Measurements from ENCODE around the gene C6. TPM values are rescaled to one million over a fixed set of nuclear protein-coding genes. Genes with fewer than 3 reads are reported as not detected.

C6 gene
- total RNA-seq, 5 donors from 2014 or later (not counting 1 experiment from before 2014, with no cell fraction given), result 0.32 to 0.49 (median 0.44) TPM; not detected in 2

DNA sequence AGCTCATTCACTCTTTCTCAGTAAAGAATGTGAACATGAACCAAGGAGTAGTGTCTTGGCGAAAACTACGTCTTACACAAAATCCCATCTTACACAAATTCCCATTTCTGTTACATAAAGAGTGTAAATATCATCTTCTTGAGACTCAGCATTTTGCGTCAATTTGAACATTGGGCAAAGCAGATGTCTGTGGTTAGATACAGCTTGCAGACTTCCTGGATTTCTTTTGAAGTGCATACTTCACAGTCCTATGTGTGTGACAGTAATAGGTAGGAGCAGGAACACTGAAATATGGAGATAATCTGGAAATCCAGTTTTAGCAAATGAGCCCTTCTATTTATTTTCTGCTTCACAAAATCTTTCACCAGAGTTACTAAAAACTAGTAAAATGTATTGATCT lies 58.8 kb downstream of the C6 start:
- no peaks in the 10 kb centered on the region for H3K4me1 ChIP-seq (ENCODE audit: control insufficient read depth in 1 of 2, extremely low read depth in 1 of 2, insufficient read depth in 2 of 2, low read length in 2 of 2)
- peaks cover 0 to 5% (median 4%) of the 10 kb centered on the region in 3 donors for H3K9me3 Mint-ChIP-seq
- no peaks in the 10 kb centered on the region for H3K27me3 ChIP-seq (replicated peaks in 1 of 2; ENCODE audit: control insufficient read depth in 2 of 2, extremely low read depth in 1 of 2, insufficient read depth in 2 of 2, low read length in 1 of 2)
- H3K9me3 ChIP-seq, result no peaks in the 10 kb centered on the region
- no CpG with 5 or more reads among the region's 3 CpGs for WGBS (ENCODE audit: insufficient coverage)
- no peaks in the 10 kb centered on the region for H3K27me3 Mint-ChIP-seq
- no peak overlapping the region for H3K4me3 Mint-ChIP-seq
- H3K27ac ChIP-seq (ENCODE audit: low read length), result no peak overlapping the region
- POLR2A ChIA-PET, result no interaction called here
- H3K4me3 ChIP-seq (ENCODE audit: control insufficient read depth in 1 of 2, extremely low read depth in 1 of 2, low read length in 1 of 2), result no peak overlapping the region
- H3K4me1 Mint-ChIP-seq, result no peaks in the 10 kb centered on the region
- ATAC-seq (replicated peaks in 1 of 4) (no peak), DNase-seq (no peak)
- H3K36me3 ChIP-seq (ENCODE audit: control insufficient read depth in 2 of 2, extremely low read depth in 1 of 2, insufficient read depth in 1 of 2, low read length in 1 of 2), result no peaks in the 10 kb centered on the region
- H3K27ac Mint-ChIP-seq, result no peak overlapping the region
- no peaks in the 10 kb centered on the region for H3K36me3 Mint-ChIP-seq
- CTCF ChIA-PET, result no interaction called here

DNA sequence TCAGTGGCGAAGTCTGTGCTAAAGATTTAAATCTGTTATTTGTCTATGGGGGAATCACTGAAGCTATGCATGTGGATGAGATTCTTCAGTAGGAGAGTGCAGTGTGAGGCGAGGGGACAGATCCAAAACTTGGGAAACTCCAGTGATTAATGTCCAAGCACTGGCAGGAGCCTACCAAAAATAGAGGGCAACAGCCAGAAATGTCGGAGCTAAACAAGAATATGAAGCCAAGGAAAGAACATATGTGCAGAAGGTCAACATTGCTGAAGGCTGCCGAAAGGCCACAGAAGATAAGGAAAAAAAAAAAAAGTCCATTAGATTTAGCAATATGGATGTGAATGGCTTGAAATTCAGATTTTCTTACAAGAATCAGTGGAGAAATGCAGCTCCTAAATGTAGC lies 61.8 kb downstream of the C6 start:
- no peak for ATAC-seq (replicated peaks in 1 of 4)
- H3K4me3 ChIP-seq (ENCODE audit: control insufficient read depth in 1 of 2, extremely low read depth in 1 of 2, low read length in 1 of 2), result no peak overlapping the region
- CTCF ChIA-PET, result interaction anchor here in 1 of 2 donors (0.5 kb wide), 1 partner anchor 28 kb away, joined by 3 read pairs; no protein-coding TSS in a partner anchor
- POLR2A ChIA-PET, result interaction anchor here in 1 of 2 donors (0.6 kb wide), 1 partner anchor 599 kb away, joined by 5 read pairs; no protein-coding TSS in a partner anchor
- Mint-ChIP-seq H3K27ac (no peak overlapping the region), H3K36me3 (no peaks in the 10 kb centered on the region), H3K27me3 (no peaks in the 10 kb centered on the region), H3K9me3 (peaks cover 0 to 5% (median 0%) of the 10 kb centered on the region in 3 donors), H3K4me1 (no peaks in the 10 kb centered on the region), H3K4me3 (no peak overlapping the region)
- no peak overlapping the region for H3K27ac ChIP-seq (ENCODE audit: low read length)
- H3K36me3 ChIP-seq (ENCODE audit: control insufficient read depth in 2 of 2, extremely low read depth in 1 of 2, insufficient read depth in 1 of 2, low read length in 1 of 2), result no peaks in the 10 kb centered on the region
- no peaks in the 10 kb centered on the region for H3K27me3 ChIP-seq (replicated peaks in 1 of 2; ENCODE audit: control insufficient read depth in 2 of 2, extremely low read depth in 1 of 2, insufficient read depth in 2 of 2, low read length in 1 of 2)
- WGBS (ENCODE audit: insufficient coverage), result 76% methylated on average over 3 of the region's 4 CpGs
- no peaks in the 10 kb centered on the region for H3K4me1 ChIP-seq (ENCODE audit: control insufficient read depth in 1 of 2, extremely low read depth in 1 of 2, insufficient read depth in 2 of 2, low read length in 2 of 2)
- no peaks in the 10 kb centered on the region for H3K9me3 ChIP-seq
- no peak for DNase-seq

DNA sequence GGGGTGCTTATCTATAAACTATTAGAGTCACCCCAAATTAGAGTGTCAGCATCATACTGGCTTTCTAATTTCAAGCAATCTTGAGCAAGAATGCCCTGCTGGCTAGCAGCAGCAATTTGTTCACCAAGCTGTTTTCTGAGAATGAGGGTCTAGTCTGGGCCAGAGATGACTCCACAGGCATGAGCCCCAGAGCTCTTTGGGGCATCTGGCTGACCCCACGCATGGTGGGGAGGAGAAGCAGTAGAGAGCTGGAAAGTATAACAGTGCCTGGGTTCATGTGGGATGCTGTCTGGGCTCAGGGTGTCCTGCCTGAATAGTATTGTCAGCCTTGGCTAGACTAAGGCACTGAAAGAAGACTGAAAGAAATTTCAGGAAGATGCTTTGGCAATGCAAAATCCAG lies 64.9 kb downstream of the C6 start:
- Mint-ChIP-seq H3K9me3 (no peaks in the 10 kb centered on the region), H3K36me3 (no peaks in the 10 kb centered on the region), H3K27ac (no peak overlapping the region), H3K4me3 (no peak overlapping the region), H3K27me3 (no peaks in the 10 kb centered on the region), H3K4me1 (no peaks in the 10 kb centered on the region)
- POLR2A ChIA-PET, result no interaction called here
- Histone ChIP-seq H3K36me3 (ENCODE audit: control insufficient read depth in 2 of 2, extremely low read depth in 1 of 2, insufficient read depth in 1 of 2, low read length in 1 of 2) (no peaks in the 10 kb centered on the region), H3K27me3 (replicated peaks in 1 of 2; ENCODE audit: control insufficient read depth in 2 of 2, extremely low read depth in 1 of 2, insufficient read depth in 2 of 2, low read length in 1 of 2) (no peaks in the 10 kb centered on the region), H3K4me3 (ENCODE audit: control insufficient read depth in 1 of 2, extremely low read depth in 1 of 2, low read length in 1 of 2) (no peak overlapping the region), H3K4me1 (ENCODE audit: control insufficient read depth in 1 of 2, extremely low read depth in 1 of 2, insufficient read depth in 2 of 2, low read length in 2 of 2) (no peaks in the 10 kb centered on the region), H3K27ac (ENCODE audit: low read length) (no peak overlapping the region), H3K9me3 (no peaks in the 10 kb centered on the region)
- ATAC-seq (replicated peaks in 1 of 4), result no peak
- WGBS (ENCODE audit: insufficient coverage), result 50% methylated on average over 1 of the region's 1 CpG
- DNase-seq, result no peak
- CTCF ChIA-PET, result no interaction called here

DNA sequence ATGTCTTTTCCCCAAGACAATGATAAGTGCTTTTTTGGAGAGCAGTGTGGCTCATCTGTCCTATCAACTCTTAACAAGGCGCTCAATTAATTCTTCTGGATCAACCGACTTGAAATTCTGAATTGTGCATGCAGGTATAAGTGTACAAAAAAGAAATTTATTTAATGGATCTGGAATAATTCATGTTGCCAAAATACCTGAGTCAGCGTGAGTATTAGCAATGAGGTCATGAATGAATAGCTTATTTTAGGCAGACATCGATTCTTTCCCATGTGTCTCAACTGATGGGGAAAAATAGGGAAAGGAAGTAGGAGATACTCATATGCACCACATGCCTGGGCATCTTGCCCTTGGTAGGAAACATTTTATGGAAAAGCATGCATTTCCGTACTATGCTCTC lies 68.0 kb downstream of the C6 start:
- WGBS (ENCODE audit: insufficient coverage), result 100% methylated on average over 1 of the region's 5 CpGs
- Mint-ChIP-seq H3K9me3 (peaks cover 0 to under 1% (median 0%) of the 10 kb centered on the region in 3 donors), H3K36me3 (no peaks in the 10 kb centered on the region), H3K4me3 (no peak overlapping the region), H3K27me3 (no peaks in the 10 kb centered on the region), H3K27ac (no peak overlapping the region), H3K4me1 (no peaks in the 10 kb centered on the region)
- POLR2A ChIA-PET, result no interaction called here
- H3K9me3 ChIP-seq, result no peaks in the 10 kb centered on the region
- DNase-seq (no peak), ATAC-seq (replicated peaks in 1 of 4) (no peak)
- no peaks in the 10 kb centered on the region for H3K36me3 ChIP-seq (ENCODE audit: control insufficient read depth in 2 of 2, extremely low read depth in 1 of 2, insufficient read depth in 1 of 2, low read length in 1 of 2)
- H3K27me3 ChIP-seq (replicated peaks in 1 of 2; ENCODE audit: control insufficient read depth in 2 of 2, extremely low read depth in 1 of 2, insufficient read depth in 2 of 2, low read length in 1 of 2), result no peaks in the 10 kb centered on the region
- CTCF ChIA-PET, result interaction anchor here in 1 of 2 donors (0.6 kb wide), 1 partner anchor 1880 kb away, joined by 4 read pairs; no protein-coding TSS in a partner anchor
- H3K4me1 ChIP-seq (ENCODE audit: control insufficient read depth in 1 of 2, extremely low read depth in 1 of 2, insufficient read depth in 2 of 2, low read length in 2 of 2), result no peaks in the 10 kb centered on the region
- no peak overlapping the region for H3K4me3 ChIP-seq (ENCODE audit: control insufficient read depth in 1 of 2, extremely low read depth in 1 of 2, low read length in 1 of 2)
- no peak overlapping the region for H3K27ac ChIP-seq (ENCODE audit: low read length)

DNA sequence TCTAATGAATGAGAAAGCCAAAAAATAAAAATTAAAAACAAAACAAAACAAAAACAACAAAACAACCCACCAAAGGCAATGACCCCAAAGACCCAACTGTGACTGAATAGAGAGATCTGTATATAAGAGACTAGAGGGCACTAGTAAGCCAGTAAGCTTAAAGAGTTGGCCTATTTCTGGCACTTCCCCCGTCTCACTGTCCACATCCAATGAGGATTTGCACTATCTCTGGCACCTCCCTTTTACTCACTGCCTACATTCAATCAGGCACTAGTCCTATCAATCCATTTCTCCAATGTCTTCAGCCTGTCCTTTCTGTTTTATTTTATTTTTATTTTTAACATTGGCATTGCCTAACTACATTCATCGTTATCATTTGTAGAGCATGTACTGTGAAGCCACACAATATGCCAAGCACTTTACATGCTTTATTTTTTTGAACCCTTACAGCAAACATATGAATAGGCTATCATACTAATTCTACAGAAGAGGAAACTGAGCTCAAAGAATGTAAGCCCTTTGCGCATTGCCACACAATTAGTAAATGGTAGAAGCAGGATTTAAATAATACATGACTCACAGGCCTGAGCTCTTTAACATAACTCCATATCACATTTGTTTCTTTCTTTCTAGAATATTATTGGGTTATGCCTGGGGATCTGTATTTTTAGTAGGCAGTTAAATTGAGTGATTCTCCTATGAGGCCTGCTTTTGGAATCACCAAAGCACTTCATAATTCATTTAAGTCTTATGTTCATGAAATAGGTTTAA lies 70.0 kb downstream of the C6 start:
- peaks cover 0 to 8% (median 7%) of the 10 kb centered on the region in 3 donors for H3K9me3 Mint-ChIP-seq
- H3K27me3 Mint-ChIP-seq, result no peaks in the 10 kb centered on the region
- DNase-seq (no peak), ATAC-seq (replicated peaks in 1 of 4) (no peak)
- Histone ChIP-seq H3K9me3 (no peaks in the 10 kb centered on the region), H3K4me1 (ENCODE audit: control insufficient read depth in 1 of 2, extremely low read depth in 1 of 2, insufficient read depth in 2 of 2, low read length in 2 of 2) (no peaks in the 10 kb centered on the region), H3K27ac (ENCODE audit: low read length) (no peak overlapping the region), H3K36me3 (ENCODE audit: control insufficient read depth in 2 of 2, extremely low read depth in 1 of 2, insufficient read depth in 1 of 2, low read length in 1 of 2) (no peaks in the 10 kb centered on the region), H3K4me3 (ENCODE audit: control insufficient read depth in 1 of 2, extremely low read depth in 1 of 2, low read length in 1 of 2) (no peak overlapping the region), H3K27me3 (replicated peaks in 1 of 2; ENCODE audit: control insufficient read depth in 2 of 2, extremely low read depth in 1 of 2, insufficient read depth in 2 of 2, low read length in 1 of 2) (no peaks in the 10 kb centered on the region)
- no peaks in the 10 kb centered on the region for H3K4me1 Mint-ChIP-seq
- WGBS (ENCODE audit: insufficient coverage), result 60% methylated on average over 1 of the region's 3 CpGs
- no peak overlapping the region for H3K4me3 Mint-ChIP-seq
- no peaks in the 10 kb centered on the region for H3K36me3 Mint-ChIP-seq
- H3K27ac Mint-ChIP-seq, result no peak overlapping the region
- ChIA-PET POLR2A (no interaction called here), CTCF (no interaction called here)

DNA sequence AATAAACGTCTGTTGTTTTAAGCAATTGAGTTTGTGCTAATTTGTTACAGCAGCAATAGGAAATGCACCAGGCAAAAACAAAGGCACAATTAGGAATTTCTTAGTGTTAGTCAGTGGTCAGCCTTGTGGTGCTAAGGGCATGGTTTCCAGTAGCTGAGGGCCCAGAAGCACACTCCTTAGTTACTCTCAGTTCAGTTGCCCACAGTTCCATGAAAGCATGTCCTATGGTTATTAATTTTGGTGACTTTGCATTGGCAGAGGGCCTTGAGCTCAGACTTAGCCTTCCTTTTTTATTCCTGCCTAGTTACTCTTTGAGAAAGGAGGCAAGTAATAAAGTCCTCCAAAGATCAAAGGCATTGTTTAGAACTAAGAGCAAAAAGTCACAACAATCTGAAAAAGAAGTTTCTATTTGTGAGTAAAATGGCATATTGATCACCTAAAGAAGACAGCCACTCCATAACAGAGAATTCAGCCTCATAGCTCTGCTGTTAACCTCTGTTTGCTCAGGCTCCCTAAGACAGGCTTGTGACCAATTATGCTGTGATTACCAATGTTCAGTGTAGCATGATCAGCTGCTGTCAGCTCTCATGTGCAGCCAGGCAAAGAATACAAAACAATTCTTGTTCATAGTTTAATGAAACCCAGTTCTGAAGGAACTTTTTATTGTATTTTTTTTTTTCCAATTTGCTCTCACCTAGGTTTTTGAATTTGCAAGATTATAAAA lies 85.2 kb downstream of the C6 start:
- no CpG with 5 or more reads among the region's 1 CpG for WGBS (ENCODE audit: insufficient coverage)
- peaks cover 0 to 2% of the 10 kb centered on the region in 2 donors for H3K27me3 Mint-ChIP-seq
- POLR2A ChIA-PET, result no interaction called here

More for the DNA sequence above, 85.2 kb downstream of the C6 start:
- no peak overlapping the region for H3K4me3 ChIP-seq (ENCODE audit: control insufficient read depth in 1 of 2, extremely low read depth in 1 of 2, low read length in 1 of 2)
- no peak for ATAC-seq (replicated peaks in 1 of 4)
- H3K27ac Mint-ChIP-seq, result no peak overlapping the region
- CTCF ChIA-PET, result no interaction called here
- H3K4me3 Mint-ChIP-seq, result no peak overlapping the region
- no peaks in the 10 kb centered on the region for H3K4me1 Mint-ChIP-seq
- no peaks in the 10 kb centered on the region for H3K36me3 Mint-ChIP-seq
- no peaks in the 10 kb centered on the region for H3K27me3 ChIP-seq (replicated peaks in 1 of 2; ENCODE audit: control insufficient read depth in 2 of 2, extremely low read depth in 1 of 2, insufficient read depth in 2 of 2, low read length in 1 of 2)
- DNase-seq, result no peak
- no peaks in the 10 kb centered on the region for H3K9me3 ChIP-seq
- H3K9me3 Mint-ChIP-seq, result no peaks in the 10 kb centered on the region
- no peaks in the 10 kb centered on the region for H3K36me3 ChIP-seq (ENCODE audit: control insufficient read depth in 2 of 2, extremely low read depth in 1 of 2, insufficient read depth in 1 of 2, low read length in 1 of 2)
- H3K4me1 ChIP-seq (ENCODE audit: control insufficient read depth in 1 of 2, extremely low read depth in 1 of 2, insufficient read depth in 2 of 2, low read length in 2 of 2), result no peaks in the 10 kb centered on the region
- H3K27ac ChIP-seq (ENCODE audit: low read length), result no peak overlapping the region
